Spinal cord (tissue), 10 donors: ENCODE measurements around the gene SLC25A6. TPM values are rescaled to one million over a fixed set of nuclear protein-coding genes. Genes with fewer than 3 reads are reported as not detected.
"Not testable (repeated sequence)": the region's sequence is repeated elsewhere in the genome, so short reads cannot be mapped to it uniquely, and the experiment has no call there.

Source experiments
- DNase-seq, 6 donors: peaks; one replicate each; pipeline versions ENCODE4 v3.0.0 to v3.0.0-alpha.2; 2013 to 2015; ENCODE audit warnings: low spot score in 6 of 6, low read depth in 4 of 6
- H3K27ac ChIP-seq: one replicate; pipeline ENCODE4 v1.5.1; 2013; ENCODE audit warnings: low read depth, low read length, control low read depth
- H3K27me3 ChIP-seq: one replicate; pipeline ENCODE4 v1.6.1; 2013; ENCODE audit warnings: low read length; ENCODE audit not compliant: control insufficient read depth, insufficient read depth
- H3K36me3 ChIP-seq: one replicate; pipeline ENCODE4 v1.6.1; 2013; ENCODE audit warnings: low read length; ENCODE audit not compliant: control insufficient read depth, insufficient read depth
- H3K4me1 ChIP-seq: one replicate; pipeline ENCODE4 v1.6.1; 2013; ENCODE audit warnings: low read length; ENCODE audit not compliant: control insufficient read depth, insufficient read depth
- H3K4me3 ChIP-seq: one replicate; pipeline ENCODE4 v1.5.1; 2013; ENCODE audit warnings: low read depth, low read length, control low read depth
- H3K9me3 ChIP-seq: one replicate; pipeline ENCODE4 v1.6.1; 2013; ENCODE audit warnings: low read length; ENCODE audit not compliant: control insufficient read depth, insufficient read depth
- WGBS: methylation state at CpG from one replicate; pipeline ENCODE4 v1.1.5; 2013; ENCODE audit warnings: missing lambda C conversion rate; ENCODE audit not compliant: insufficient coverage; 5-methylcytosine and 5-hydroxymethylcytosine counted together
- polyA plus RNA-seq, 2 donors: library from polyadenylated mRNA; unstranded; fragments of 120-200 nt; gene quantifications; one replicate each; pipeline ENCODE4 v1.2.1, GENCODE V29; 2013; ENCODE audit not compliant: insufficient read length in 2 of 2
- total RNA-seq, 2 donors: library from RNA; depleted of rRNA in 1 of 2; stranded (reverse); fragments of 120-200 nt in 1 of 2; fragments of >200 nt in 1 of 2; gene quantifications; one replicate each; pipeline versions ENCODE4 v1.2.3 to v1.2.4, GENCODE V29; 2013 to 2014
- donor health status: healthy.

The SLC25A6 gene
- total and polyA plus RNA-seq, 4 donors = 85.8 to 541 (median 334) TPM

DNA sequence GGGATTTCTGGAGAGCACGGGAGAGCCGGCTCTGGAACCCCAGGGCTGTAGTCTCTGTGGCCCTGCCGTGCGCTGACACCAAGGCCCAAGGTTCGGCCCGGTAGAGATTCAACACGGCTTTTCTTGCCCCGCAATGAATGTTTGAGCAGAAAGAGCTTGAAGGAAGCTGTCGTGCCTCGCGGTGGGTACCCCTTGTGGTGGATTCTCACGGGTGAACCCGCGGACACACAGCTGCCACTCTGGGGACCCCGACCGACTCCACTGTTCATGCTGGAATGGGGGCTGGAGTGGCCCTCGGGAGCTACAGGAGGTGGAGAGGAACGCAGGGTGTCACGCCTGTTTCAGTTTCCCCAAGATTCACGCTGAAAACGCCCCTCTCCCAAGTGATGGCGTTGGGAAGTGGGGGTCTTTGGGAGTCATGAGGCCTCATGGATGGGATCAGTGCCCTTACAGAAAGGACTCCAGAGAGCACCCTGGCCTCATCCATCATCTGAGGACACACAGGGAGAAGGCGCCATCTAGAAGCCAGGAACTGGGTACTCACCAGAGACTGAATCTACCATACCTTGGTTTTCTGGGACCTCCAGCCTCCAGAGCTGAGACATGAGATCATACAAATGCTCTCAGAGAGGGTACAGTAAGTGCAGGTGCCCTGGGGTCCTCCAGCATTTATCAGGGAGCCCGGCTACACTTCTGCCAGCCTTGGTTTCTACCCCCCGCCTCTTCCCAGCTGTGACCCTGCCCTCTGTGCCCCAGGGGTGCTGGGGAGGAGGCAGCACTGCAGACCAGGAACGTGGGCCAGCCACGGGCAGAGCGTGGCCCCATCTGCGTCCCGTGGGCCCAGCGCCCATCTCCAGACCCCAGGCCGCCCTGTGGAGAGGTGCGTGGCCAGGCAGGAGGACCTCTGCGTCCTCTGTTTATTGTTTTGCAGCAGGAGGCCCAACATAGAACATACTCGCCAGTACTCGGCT, 6.4 kb downstream of the SLC25A6 start:
- Histone ChIP-seq H3K27ac (no peak overlapping the region), H3K4me1 (peaks cover 6% of the 10 kb centered on the region), H3K9me3 (no peaks in the 10 kb centered on the region), H3K27me3 (no peaks in the 10 kb centered on the region), H3K4me3 (no peak overlapping the region), H3K36me3 (peaks cover 91% of the 10 kb centered on the region)
- DNase-seq = no peak
- WGBS = 96% methylated on average over 29 of the region's 36 CpGs

DNA sequence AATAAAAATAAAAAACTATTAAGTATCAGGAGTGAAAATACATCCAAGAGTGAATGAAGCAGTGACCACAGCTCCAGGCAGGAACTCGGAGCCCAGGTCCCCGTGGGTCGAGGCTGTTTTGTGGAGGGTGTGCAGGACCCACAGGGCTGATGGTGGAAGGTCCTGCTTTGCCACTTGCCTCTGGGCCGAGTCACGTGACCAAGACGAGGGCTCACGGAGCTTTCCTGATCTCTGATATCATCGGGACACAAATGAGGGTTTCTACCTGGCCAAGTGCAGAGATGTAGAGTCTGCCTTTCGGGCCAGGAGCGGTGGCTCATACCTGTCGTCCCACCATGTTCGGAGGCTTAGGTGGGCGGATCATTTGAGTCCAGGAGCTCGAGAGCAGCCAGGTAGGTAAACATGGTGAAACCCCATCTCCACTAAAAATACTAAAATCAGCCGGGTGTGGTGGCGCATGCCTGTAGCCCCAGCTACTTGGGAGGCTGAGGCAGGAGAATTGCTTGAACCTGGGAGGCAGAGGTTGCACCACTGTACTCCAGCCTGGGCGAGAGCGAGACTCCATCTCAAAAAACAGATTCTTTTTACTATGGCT, 7.2 kb downstream of the SLC25A6 start:
- no peak overlapping the region for H3K4me3 ChIP-seq
- no peaks in the 10 kb centered on the region for H3K9me3 ChIP-seq
- no peak for DNase-seq
- peaks cover 83% of the 10 kb centered on the region for H3K36me3 ChIP-seq
- H3K4me1 ChIP-seq = no peaks in the 10 kb centered on the region
- no peaks in the 10 kb centered on the region for H3K27me3 ChIP-seq
- WGBS = 97% methylated on average over 13 of the region's 18 CpGs
- H3K27ac ChIP-seq = no peak overlapping the region

DNA sequence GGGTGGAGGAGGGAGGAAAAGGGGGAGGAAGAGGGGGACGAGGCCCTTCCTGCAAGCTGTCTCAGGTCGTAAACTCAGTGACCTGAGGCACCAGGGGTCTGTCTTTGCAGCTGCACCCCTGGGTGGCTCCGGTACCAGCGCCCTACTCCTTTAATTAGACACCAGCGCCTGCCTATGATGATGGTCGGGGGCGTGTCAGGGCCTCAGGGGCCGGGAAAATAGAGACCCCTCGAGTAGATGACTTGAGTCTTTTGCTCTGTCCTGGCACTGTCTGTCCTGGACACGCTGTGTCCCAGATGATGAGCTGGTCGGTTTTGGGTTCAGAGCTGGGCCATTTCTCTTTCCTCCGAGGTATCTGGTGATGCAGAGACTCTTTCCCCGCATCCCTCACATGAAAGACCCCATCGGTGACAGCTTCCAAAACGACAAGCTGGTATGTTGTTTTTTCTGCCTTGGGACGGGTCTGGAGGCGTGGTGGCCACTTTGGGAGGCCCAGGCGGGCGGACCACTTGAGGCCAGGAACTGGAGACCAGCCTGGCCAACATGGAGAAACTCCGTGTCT, 11.2 kb downstream of the SLC25A6 start:
- Histone ChIP-seq H3K4me1 (no peaks in the 10 kb centered on the region), H3K27me3 (no peaks in the 10 kb centered on the region), H3K9me3 (no peaks in the 10 kb centered on the region), H3K4me3 (no peak overlapping the region), H3K27ac (no peak overlapping the region), H3K36me3 (peaks cover 62% of the 10 kb centered on the region)
- DNase-seq = no peak
- WGBS = 74% methylated on average over 19 of the region's 20 CpGs

DNA sequence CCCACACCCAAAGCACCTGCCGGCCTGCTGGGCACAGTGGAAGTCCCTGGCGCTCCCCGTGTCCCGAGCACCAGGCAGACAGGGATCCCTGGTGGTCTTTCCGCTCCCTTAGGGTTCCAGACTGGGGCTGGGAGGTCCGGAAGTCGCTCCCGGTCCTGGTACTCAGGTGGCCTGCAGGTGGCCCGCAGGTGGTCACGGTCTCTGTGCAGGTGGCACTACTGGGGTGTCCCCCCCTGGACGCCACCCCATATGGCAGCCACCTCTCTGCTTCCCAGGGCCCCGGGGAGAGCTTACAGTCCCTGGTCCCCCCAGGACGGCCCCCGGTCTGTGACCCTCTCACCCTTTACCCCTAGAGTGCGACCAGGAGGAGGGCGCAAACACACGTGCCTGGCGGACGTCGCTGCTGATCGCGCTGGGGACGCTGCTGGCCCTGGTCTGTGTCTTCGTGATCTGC, 13.6 kb downstream of the SLC25A6 start:
- Histone ChIP-seq H3K27me3 (no peaks in the 10 kb centered on the region), H3K4me3 (no peak overlapping the region), H3K4me1 (no peaks in the 10 kb centered on the region), H3K36me3 (peaks cover 38% of the 10 kb centered on the region), H3K9me3 (no peaks in the 10 kb centered on the region), H3K27ac (no peak overlapping the region)
- WGBS = 92% methylated on average over 23 of the region's 24 CpGs
- DNase-seq = no peak

DNA sequence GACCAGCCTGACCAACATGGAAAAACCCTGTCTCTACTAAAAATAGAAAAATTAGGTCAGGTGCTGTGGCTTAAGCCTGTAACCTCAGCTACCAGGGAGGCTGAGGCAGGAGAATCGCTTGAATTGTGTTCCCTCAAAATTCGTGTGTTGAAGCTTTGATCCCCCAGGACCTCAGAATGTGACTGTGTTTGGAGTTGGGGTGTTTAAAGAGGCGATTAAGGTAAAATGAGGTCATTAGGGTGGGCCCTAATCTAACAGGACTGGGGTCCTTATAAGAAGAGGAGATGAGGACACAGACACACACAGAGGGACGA, 23.6 kb downstream of the SLC25A6 start:
- WGBS = 100% methylated on average over 3 of the region's 4 CpGs
- no peak for DNase-seq
- H3K9me3 ChIP-seq = no peaks in the 10 kb centered on the region
- peaks cover 18% of the 10 kb centered on the region for H3K36me3 ChIP-seq
- no peaks in the 10 kb centered on the region for H3K27me3 ChIP-seq
- no peak overlapping the region for H3K4me3 ChIP-seq
- no peaks in the 10 kb centered on the region for H3K4me1 ChIP-seq
- H3K27ac ChIP-seq = no peak overlapping the region

- not testable (repeated sequence) for H3K27me3 ChIP-seq, DNase-seq, H3K4me1 ChIP-seq, H3K27ac ChIP-seq, H3K9me3 ChIP-seq, H3K4me3 ChIP-seq
- peaks cover 37% of the 10 kb centered on the region for H3K36me3 ChIP-seq
- no CpG with 5 or more reads among the region's 63 CpGs for WGBS
Observed at GRCh38 chrX:1366363-1366762, 25.6 kb downstream of the SLC25A6 start.

GRCh38 chrX:1361910-1362309, 30.0 kb downstream of the SLC25A6 start:
- no peak overlapping the region for H3K27ac ChIP-seq
- no peak for DNase-seq
- no peaks in the 10 kb centered on the region for H3K9me3 ChIP-seq
- 88% methylated on average over 2 of the region's 2 CpGs for WGBS
- H3K4me3 ChIP-seq = no peak overlapping the region
- no peaks in the 10 kb centered on the region for H3K4me1 ChIP-seq
- peaks cover 69% of the 10 kb centered on the region for H3K36me3 ChIP-seq
- no peaks in the 10 kb centered on the region for H3K27me3 ChIP-seq

DNA sequence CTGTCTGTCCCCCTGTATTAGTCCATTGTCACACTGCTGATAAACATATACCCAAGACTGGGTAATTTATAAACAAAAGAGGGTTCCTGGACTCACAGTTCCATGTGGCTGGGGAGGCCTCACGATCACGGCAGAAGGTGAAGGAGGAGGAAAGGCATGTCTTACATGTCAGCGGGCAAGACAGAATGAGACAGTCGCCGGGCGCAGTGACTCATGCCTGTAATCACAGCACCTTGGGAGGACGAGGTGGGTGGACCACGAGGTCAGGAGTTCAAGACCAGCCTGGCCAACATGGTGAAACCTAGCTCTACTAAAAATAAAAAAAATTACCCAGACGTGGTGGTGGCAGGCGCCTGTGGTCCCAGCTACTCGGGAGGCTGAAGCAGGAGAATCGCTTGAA, 30.6 kb downstream of the SLC25A6 start:
- H3K36me3 ChIP-seq = peaks cover 69% of the 10 kb centered on the region
- no peaks in the 10 kb centered on the region for H3K27me3 ChIP-seq
- no peak for DNase-seq
- no peak overlapping the region for H3K4me3 ChIP-seq
- no peaks in the 10 kb centered on the region for H3K4me1 ChIP-seq
- no peaks in the 10 kb centered on the region for H3K9me3 ChIP-seq
- WGBS = 83% methylated on average over 9 of the region's 12 CpGs
- no peak overlapping the region for H3K27ac ChIP-seq

DNA sequence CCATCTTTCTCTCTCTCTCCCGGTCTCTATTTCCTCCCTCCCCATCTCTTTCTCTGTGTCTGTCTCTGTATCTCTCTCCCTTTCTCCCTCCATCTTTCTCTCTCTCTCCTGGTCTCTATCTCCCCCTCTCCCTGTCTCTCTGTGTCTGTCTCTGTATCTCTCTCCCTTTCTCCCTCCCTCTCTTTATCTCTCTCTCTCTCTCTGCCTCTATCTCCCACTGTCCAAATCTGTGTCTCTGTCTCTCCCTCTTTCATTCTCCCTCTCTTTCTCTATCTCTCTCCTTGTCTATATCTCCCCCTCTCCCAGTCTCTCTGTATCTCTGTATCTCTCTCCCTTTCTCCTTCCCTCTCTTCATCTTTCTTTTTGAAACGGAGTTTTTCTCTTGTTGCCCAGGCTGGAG, 31.7 kb downstream of the SLC25A6 start:
- no peaks in the 10 kb centered on the region for H3K9me3 ChIP-seq
- 79% methylated on average over 2 of the region's 2 CpGs for WGBS
- H3K4me1 ChIP-seq = peaks cover 6% of the 10 kb centered on the region
- no peak for DNase-seq
- no peak overlapping the region for H3K4me3 ChIP-seq
- no peak overlapping the region for H3K27ac ChIP-seq
- no peaks in the 10 kb centered on the region for H3K27me3 ChIP-seq
- H3K36me3 ChIP-seq = peaks cover 76% of the 10 kb centered on the region
